HG03354 (cell line): Measurements from ENCODE around the gene NBAS.

Experiments
- ATAC-seq: cut with Tn5 transposase; IDR thresholded peaks from one replicate; pipeline ENCODE4 v1.9.1; 2021; ENCODE audit warnings: mild to moderate bottlenecking; ENCODE audit not compliant: unreplicated experiment, poor library complexity, severe bottlenecking

NBAS gene

DNA sequence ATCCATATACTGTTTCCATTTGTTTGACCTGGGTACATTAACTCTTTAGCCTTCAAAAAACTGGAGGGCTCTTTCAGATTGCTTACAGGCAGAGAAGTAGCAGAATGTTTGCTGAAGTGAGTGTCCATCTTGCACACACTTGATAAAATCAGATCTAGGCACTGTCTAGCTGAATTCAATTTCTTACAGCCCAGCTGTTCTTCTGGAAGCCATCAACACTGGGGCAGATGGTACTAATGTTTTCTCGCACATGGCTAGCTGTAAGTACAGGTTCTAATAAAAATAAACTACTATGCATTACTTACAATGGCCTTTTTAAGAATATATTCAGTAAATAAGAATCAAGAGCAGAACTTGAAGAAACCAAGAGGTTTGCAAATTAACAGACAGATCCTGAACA is 175.9 kb downstream of the NBAS start:
- no peak for ATAC-seq

DNA sequence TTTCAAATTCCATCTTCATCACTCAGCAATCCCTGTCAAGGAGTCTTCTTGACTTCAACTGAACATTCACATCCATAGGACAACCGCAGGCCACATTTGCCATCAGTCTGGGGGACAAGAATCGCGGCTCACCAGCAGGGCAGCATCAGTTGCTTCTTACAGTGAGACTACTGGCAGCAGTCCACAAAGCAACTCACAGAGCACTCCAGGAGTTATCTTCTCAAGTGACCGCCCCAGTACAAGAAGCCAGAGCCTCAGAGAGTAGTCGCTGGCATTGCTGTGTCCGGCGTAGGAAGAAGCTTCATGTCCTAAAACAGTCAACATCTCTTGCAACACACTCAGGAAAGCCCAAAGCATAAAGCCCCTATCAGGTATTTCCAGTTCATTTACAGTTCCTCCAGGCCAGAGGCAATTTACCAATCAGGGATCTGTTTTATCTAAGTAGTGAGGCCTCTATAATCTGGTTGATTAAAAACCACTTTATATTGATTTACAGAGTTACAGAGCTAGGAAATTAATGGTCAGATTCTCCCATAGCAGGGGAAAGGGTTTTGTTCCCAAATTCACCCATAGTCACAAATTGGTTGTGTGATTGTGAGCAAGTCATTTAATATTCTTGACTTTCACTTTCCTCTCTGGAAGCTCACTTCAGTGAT is 177.3 kb downstream of the NBAS start:
- no peak for ATAC-seq

DNA sequence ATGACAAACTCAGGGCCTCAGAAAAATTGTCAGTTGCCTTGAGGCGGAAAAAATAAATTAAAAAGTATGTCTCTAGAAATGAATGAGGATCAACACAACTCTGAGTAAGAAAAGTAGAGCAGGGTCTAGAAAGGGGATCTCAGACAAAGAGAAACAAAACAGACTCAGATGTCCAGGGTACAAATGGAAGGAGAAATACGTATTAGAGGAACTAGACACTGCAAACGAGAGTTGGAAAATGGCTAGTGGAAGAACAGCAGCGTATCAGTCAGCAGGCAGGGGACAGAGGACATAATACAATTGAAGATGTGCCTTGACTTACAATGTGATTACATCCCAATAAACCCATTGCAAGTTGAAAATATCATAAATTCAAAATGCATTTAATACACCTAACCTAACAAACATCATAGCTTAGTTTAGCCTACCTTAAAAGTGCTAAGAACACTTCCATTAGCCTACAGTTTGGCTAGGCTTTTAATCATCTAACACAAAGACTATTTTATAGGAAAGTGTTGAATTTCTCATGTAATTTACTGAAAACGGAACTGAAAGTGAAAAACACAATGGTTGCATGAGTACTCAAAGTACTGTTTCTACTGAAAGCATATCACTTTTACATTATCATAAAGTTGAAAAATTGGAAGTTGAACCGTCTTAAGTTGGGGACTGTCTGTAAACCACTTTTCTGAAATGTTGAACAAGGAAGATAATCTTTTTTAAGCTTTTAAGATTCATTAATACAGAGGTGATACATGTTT is 182.8 kb downstream of the NBAS start:
- peak; percentile 78 for ATAC-seq

DNA sequence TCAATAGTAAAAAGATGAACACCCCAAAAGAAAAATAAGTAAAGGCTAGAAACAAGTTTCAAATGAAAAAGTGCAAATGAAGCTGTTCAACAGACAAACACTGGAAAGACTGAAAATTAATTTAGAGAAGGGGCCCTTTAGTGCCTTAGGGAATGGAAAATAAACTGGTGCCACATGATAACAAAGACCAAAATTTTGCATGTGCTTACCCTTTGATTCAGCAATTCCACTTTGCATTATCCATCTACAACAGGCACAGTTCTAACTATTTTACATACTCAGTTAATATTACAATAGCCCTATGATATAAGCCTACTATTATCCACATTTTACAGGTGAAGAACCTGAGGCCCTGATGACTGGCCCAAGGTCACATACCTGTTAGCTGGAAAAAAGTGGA is 183.9 kb downstream of the NBAS start:
- no peak for ATAC-seq

DNA sequence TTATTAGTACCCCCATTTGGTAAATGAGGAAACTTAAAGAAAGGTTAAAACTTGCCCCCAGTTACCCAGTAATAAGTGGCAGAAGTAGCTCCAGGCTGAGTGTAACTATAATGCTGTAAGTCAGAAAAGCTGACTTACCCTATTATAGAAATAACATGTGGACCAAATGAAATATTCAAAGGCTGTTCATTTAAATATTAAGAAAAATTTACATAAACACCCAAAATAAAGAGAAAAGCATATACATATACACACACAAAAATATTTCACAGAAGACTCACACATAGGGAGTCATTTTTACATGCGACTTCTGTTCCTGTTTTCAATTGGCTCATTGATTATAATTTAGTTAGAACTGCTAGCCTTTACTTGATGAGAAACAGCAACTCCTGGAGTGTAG is 189.1 kb downstream of the NBAS start:
- no peak for ATAC-seq

DNA sequence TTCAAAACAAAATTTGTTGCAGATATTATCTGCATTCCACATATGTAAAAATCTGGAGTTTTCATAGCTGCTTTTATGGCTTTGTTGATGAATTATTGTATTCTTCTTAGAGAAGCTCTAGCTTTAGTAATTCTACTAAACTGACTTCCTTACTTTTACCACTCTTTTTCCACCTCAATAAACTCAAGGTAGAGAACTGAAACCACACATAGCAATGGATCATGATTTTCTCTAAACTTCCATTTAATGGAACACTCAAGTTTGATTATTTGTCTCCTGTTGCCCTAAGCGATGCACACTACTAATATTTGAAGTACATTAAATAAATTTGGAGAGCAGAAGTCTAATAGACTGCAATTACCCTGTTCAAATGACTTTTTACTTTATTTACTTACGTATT is 192.0 kb downstream of the NBAS start:
- ATAC-seq, result no peak

DNA sequence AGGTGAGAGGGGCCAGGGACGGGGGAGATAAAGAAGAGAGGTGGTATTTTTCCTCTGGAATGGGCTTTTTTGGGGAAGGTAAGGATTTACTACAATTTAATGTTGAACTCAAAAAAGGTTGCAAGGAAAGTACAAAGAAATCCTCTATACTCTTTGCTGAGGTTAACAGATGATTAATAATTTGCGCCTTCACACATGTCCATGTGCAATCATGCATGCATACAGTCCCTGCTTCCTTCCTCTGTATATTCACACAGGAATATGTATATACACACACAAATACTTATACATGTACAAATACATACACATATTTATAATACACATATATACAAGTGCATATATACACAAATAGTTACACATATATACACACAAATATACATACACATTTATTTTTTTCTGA is 193.4 kb downstream of the NBAS start:
- ATAC-seq, result peak; percentile 78

DNA sequence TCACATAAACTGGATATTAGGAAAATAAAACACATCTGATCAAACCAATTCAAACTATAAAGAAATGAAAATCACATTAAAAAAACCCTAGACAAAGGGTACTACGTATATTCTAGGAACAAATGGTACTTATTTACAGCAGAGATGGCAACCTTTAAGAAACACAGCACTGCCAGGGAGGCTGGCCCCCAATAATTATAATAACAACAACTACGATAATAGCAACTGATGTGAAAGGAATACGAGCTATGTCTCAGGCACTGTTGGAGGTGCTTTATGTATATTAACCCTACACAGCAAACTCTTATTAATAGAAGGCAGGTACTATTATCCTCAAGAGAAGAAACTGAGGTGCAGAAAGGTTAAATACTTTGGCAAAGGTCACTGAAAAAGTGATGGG is 193.9 kb downstream of the NBAS start:
- peak; percentile 11 for ATAC-seq

DNA sequence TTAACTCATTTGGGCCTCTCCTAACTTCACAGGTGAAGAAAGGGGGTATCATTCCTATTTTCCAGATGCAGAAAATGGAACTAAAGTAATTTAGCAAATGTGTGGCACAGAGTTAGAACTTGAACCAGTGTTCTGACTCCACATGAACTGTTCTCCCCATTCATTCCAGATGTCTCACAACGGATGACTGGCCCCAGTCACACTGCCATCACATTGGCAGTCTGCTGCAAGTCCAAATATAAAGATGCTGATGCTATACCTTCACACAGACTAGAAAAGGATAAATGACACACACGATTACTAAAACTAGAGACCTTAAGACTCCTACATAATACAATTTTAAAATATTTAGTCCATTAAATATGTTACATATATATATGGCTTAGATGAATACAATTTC is 195.7 kb downstream of the NBAS start:
- no peak for ATAC-seq

DNA sequence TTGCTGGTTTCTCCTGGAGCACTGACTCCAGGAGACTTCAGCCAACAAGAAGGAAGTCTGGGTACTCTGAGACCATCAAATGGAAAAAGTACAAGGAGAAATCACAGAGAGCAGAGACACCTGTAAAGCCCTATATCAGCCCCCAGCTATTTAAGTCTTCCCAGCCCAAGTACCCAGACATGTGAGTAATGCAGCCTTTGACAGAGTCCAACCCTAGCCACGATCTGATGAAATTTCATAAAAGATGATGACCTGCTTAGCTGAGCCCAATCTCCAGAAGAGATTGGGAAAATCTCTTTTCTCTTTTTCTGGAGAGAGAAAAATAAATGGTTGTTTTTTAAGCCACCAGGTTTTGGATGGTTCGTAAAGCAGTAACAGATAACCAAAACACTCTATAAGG is 196.6 kb downstream of the NBAS start:
- no peak for ATAC-seq

DNA sequence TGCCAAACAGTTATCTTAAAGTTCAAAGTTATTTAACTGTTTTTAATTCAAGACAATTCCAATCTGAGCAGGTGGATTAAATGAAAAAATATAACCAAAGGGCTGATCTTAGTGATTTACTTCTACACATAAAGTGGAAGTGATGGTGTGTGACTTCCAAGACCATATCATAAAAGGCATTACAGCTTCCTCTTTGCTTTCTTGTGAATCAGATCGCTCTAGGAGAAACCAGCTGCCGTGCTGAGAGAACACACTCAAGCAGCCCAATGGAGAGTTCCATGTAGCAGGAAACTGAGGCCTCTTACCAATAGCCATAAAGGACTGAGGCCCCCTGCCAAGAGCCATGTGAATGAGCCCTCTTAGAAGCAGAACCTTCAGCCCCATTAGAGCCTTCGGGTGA is 197.4 kb downstream of the NBAS start:
- ATAC-seq, result no peak

DNA sequence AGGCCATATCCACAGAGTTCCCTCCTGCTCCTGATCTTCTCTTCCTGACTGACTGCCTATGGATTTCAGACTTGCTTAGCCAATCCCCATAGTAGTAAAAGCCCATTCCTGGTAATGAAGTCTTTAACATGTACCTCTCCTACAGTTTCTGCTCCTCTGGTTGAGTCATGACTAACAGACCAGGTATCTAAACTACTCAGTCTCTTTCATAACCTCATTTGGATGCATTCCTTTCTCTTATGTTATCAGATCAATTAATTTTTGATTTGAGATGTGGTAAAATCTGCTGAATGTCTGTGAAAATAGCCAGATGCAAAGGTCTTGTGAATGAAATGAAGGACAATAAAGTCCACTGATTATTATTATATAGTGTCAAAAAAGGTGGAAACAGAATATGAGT is 198.0 kb downstream of the NBAS start:
- ATAC-seq, result no peak

DNA sequence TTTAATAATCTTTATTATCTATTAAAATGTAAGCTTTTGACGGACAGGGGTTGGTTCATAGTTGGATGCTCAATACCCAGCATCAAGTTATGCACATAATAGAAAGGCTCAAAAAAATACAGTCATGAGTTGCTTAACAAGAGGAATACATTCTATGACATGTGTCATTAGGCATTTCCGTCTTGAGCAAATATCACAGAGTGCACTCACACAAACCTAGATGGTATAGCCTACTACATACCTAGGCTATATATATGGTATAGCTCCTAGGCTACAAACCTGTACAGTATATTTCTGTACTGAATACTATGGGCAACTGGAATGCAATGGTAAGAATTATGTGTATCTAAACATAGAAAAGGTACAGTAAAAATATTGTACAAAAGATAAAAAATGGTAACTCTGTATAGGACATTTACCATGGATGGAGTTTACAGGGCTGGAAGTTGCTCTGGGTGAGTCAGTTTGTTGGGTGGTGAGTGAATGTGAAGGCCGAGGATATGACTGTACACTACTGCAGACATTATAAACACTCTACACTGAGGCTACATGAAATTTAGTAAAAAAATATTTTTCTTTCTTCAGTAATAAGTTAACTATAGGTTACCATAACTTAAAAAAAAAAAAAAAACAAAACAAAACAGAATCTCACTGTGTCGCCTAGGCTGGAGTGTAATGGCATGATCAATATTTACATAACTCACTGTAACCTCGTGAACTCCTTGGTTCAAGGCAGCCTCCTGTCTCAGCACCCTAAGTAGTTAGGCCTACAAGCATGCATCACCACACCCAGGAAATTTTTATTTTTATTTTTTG is 201.2 kb downstream of the NBAS start:
- no peak for ATAC-seq

DNA sequence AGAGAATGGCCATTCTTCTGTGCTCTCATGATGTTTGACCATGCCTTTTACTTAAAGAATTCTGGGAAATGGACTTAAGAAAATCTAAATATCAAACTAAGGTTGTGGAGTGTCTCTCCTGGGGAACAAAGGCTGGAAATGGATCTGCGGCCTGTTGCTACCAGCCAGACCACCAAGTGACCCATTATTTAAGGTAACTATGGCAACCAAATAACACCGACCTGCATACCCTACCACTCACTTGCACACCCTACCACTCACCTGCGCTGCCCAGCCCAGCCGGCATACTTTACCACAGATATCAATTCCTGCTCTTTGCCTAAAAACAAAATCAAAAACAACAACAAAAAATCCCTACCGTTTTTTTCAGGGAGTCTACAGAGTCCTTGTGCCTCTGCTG is 203.2 kb downstream of the NBAS start:
- ATAC-seq, result no peak

DNA sequence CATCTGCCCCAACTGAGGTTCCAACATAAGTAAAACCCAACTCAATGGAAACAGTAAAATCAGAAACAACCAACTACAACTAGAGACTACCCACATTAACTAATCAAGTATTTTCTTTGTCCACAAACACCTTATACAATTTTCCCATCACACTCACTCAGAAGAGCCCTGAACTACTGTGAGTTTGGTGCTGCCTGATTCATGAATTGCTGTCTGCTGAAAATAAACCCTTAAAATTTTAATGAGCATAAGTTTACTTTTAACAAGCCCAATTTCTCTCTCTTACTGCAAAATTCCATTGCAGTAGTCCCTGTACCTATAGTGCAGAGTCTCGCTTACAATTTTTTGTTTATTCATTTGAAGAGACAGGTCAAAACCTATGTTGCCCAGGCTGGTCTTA is 203.9 kb downstream of the NBAS start:
- no peak for ATAC-seq

DNA sequence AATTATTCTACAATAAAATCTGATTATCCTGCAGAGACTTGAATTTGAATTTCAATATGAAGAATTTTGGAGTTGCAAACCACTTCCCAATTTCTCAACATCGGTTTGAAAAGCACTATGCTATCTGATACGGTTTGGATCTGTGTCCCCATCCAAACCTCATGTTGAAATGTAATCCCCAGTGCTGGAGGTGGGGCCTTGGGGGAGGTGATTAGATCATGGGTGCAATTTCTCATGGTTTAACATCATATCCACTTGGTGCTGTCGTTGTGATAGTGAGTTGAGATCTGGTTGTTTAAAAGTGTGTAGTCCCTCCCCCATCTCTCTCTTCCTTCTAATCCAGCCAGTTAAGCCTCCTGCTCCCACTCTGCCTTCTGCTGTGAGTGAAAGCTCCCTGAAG is 205.7 kb downstream of the NBAS start:
- no peak for ATAC-seq

DNA sequence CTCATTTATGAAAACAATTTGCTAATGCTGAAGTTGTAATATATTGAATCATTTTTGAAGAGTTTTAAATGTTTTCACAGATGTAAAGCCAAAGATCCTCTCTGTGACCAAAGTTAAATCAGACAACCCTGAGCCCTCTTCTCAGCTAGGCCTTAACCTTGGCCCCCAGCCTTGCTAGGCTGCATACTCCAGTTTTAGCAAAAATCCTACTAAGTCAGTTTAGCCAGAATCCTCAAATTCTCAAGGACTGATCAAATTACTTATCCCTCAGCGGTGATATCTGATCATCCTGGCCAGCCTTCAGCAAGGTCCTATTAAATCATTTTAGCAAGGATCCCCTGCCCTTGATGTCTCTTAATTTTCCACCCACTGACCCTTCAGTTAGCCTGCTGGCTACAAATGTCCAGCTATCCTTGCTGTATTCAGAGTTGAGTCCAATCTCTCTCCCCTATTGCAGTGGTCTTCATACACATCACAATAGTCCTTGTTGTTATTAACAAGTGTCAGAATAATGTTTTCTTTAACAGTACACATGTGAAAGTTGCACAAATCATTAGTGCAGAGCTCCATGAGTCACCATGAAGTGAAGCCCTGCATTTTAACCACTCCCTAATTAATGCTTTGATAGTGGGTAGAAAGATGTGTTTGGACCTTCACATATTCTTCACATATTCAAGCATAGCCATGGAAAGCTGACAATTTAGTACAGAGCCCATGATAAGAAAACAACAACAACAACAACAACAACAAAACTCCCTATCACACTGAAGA is 206.4 kb downstream of the NBAS start:
- no peak for ATAC-seq

DNA sequence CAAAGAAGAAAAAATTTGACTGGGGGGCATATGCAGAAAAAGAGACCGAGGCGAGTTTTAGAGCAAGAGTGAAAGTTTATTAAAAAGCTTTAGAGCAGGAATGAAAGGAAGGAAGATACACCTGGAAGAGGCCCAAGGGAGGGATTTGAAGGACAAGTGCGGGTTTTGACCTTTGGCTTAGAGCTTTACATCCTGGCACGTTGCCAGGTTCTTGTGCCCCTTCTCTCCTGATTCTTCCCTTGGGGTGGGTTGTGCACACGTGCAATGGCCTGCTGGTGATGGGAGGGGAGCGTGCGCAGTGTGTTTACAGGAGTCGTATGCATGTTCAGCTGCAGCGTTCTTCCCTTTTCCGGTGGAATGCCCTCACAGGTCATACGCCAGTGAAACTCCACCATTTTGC is 208.8 kb downstream of the NBAS start:
- ATAC-seq, result no peak

DNA sequence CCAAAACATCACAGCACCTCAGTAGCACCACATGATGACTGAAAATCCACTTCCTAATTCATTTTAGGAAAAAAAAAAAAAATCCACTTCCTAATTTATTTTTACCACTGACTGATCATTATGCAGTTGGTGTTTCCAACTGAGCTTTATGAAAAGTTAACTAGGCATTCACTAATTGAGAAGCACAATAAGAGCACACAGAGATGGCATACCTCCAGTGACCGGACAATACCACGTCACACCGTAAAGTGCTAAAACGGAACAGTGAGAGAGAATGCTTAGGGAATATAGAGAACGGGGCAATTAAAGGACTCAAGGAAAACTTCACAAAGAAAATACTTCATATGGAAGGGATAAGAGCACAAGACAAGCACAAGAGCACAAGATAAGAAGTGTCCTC is 212.5 kb downstream of the NBAS start:
- no peak for ATAC-seq

DNA sequence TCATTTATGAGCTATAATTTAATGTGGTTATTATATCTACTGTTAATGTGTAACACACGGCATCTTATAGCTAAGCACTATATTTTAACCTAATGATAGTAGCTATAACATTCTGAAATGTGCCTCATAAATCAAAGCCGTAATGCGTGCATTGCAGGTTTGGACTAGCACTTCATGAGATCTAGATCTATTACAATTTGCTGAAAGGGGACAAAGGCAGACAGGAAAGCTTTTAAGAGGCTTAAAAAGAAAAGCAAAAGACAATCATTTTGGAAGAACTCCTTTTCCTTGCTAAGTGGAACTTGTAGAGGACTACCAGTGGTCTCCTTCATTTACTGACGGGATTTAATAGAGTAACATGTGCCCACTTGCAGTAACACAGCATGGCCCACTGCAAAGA is 213.1 kb downstream of the NBAS start:
- ATAC-seq, result no peak
